K562 treated with DMSO at 1 percent for 24 hours (cell line): ENCODE results near the gene CLEC2A. TPM values are rescaled to one million over a fixed set of nuclear protein-coding genes. Genes with fewer than 3 reads are reported as not detected.

Source experiments
- total RNA-seq: library from RNA; unstranded; fragments of 300-600 nt; gene quantifications from 2 replicates; pipeline ENCODE4 v1.2.3, GENCODE V29; 2022; ENCODE audit warnings: low read depth; ENCODE audit not compliant: insufficient read depth

CLEC2A gene
- total RNA-seq, result not detected in 2 replicates

DNA sequence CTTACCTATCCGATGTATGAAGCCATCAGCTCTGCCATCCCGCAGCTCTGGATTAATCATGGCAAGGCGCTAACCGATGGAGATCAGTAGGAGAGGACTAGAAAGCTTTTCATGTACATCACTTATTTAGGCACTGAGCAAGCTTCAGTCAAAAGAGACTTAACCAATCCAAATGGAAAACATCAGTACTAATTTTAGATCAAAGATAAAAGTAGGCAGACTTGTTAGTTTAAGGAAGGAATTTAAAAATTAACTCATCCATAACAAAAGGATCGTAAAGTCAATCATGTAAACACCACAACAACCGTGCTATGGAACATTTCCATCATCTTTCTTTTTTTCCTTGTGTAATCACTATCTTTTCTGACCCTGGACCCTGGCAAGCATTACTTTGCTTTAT, at the start of gene CLEC2A:
CLEC2A (minus strand) TSS at position 101 of the 400 bp plus-strand sequence; CDS start at position 60, 41 bp downstream.

DNA sequence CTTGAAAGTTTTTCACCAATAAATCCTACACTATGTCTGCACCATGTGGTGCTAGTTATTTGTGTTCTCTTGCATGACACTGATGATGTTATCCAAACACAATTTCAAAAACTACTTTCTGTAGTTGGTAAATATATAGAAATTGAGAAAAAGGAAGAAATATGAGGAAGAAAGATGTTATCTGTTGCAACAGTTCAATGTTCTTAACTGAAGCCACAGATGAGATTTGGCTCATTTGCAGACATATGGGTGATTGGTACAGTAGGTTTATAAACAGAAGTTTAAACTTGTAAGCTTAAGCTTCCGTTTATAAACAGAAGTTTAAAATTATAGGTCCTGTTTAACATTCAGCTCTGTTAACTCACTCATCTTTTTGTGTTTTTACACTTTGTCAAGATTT, 39.0 kb upstream of the CLEC2A start, which contains the start of gene CLEC12A:
CLEC12A (plus strand) TSS at position 229 of the 400 bp plus-strand sequence. CDS start 188 bp downstream, outside the sequence.

GRCh38 chr12:9881246-9881645, 50.9 kb downstream of the CLEC2A start, which contains the start of gene KLRF2:
TSS of gene KLRF2 (plus strand) at chr12:9881489. CDS start at chr12:9881596, 107 bp downstream.

DNA sequence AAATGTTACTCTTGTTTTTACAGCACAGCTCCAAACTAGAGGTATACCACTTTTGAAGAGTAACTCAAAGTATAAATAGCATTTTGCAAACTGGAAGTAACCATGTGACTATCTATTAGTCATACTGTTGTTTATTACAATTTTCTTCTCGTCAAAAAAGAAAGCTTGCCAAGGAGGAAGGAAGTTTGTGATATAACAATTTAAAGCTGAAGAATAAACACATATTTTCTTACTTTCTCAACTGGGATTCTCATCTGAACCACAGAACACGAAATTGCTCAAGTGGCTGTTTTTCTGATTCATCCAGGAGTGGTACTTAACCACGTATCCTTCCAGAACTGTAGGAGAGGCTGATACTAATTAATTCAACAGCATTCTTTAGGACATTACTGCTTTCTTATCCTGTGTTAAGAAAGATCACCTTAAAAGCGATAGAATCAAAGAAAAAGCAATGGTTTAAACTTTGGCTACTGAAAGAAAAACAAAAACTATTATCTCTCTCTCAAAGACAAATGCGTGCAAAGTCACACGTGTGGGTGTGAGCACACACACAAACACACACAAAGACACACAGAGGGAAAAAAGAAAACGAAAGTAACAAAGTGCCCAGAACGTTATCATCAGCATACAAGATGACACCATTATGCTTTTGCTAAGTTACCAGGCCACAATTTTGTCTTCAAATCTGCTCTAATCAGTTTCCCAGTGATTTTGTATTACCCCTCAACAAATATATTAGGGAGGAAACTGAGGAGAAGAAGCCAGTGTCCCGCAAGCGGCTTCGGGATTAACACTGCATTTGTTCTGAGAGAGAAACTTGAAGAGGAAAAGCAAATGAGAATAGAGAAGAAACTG, 62.6 kb downstream of the CLEC2A start, which contains the start of gene CLEC2B:
CLEC2B (minus strand) TSS at position 48 of the 855 bp plus-strand sequence.

Other genes starting within 250 kb of the CLEC2A start
- not detected in 2 replicates for gene CLECL1, start 199.3 kb downstream of the CLEC2A start, total RNA-seq
- 17.2 and 17.4 TPM in 2 replicates for gene CD69, start 171.5 kb downstream of the CLEC2A start, total RNA-seq
- 0.56 and 2.2 TPM in 2 replicates for gene KLRF1, start 104.9 kb downstream of the CLEC2A start, total RNA-seq
- 0.66 and 1.2 TPM in 2 replicates for gene CLEC2B, start 63.0 kb downstream of the CLEC2A start, total RNA-seq
- not detected in 2 replicates for gene KLRF2, start 50.9 kb downstream of the CLEC2A start, total RNA-seq
- gene CLEC12A, start 39.0 kb upstream of the CLEC2A start, total RNA-seq, result not detected in 2 replicates
- not detected in 2 replicates for gene CLEC1B, start 66.8 kb upstream of the CLEC2A start, total RNA-seq
- not detected in 2 replicates for gene CLEC12B, start 78.3 kb upstream of the CLEC2A start, total RNA-seq
- not detected in 2 replicates for gene CLEC9A, start 98.3 kb upstream of the CLEC2A start, total RNA-seq
- not detected in 2 replicates for gene CLEC1A, start 166.6 kb upstream of the CLEC2A start, total RNA-seq
- not detected in 2 replicates for gene CLEC7A, start 197.8 kb upstream of the CLEC2A start, total RNA-seq
- gene OLR1, start 239.8 kb upstream of the CLEC2A start, total RNA-seq, result not detected in 2 replicates
- not detected in 2 replicates for gene TMEM52B, start 246.7 kb upstream of the CLEC2A start, total RNA-seq